HG03025 (cell line): ENCODE measurements around the gene ATAD2B.
"Not testable (repeated sequence)": the region's sequence is repeated elsewhere in the genome, so short reads cannot be mapped to it uniquely, and the experiment has no call there.

Experiments
- ATAC-seq: cut with Tn5 transposase; IDR thresholded peaks from one replicate; pipeline ENCODE4 v1.9.1; 2021; ENCODE audit warnings: mild to moderate bottlenecking, moderate library complexity; ENCODE audit not compliant: unreplicated experiment, low FRiP score

The ATAD2B gene

GRCh38 chr2:23926750-23927571, at the start of gene ATAD2B:
ATAD2B (minus strand) TSS chr2:23927123; CDS start chr2:23926770, 353 bp downstream.
- ATAC-seq = peak; percentile 77

DNA sequence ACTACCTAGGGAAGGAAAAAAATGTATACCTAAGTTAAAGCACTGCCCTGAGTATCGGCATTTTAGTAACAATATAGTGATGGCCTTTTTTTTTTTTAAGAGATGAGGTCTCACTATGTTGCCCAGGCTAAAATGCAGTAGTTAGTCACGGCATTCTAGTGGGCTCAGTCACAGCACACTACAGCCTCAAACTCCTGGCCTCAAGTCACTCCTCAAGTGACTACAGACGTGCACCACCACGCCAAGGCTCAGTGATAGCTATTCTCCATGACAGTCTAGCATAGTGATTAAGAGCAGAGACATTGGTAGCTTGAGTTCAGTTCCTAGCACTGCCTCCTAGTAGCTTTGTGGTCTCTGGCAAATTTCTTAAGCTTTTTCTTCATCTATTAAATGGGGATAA, 40.9 kb upstream of the ATAD2B start:
- no peak for ATAC-seq

DNA sequence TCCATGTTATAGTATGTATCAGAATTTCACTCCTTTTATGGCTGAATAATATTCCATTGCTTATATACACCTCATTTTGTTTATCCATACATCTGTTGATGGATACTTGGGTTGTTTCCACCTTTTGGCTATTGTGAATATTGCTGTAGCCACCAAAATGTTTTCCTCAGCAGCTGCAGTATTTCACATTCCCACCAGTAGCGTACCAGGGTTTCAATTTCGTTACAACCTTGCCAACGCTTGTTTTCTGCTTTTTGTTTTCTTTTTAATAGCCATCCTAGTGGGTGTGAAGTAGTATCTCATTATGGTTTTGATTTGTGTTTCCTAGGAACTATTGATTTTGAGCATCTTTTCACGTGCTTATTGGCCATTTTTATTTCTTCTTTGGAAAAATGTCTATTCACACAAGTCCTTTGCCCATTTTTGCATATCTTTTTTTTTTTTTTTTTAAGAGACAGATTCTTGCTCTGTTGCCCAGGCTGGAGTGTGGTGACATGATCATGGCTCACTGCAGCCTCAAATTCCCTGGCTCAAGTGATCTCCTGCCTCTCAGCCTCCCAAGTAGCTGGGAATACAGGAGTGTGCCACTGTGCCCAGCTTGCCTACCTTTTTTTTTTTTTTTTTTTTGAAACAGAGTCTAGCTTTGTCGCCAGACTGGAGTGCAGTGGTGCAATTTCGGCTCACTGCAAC, 27.5 kb upstream of the ATAD2B start:
- no peak for ATAC-seq

GRCh38 chr2:23953625-23954024, 26.7 kb upstream of the ATAD2B start:
- ATAC-seq = no peak

DNA sequence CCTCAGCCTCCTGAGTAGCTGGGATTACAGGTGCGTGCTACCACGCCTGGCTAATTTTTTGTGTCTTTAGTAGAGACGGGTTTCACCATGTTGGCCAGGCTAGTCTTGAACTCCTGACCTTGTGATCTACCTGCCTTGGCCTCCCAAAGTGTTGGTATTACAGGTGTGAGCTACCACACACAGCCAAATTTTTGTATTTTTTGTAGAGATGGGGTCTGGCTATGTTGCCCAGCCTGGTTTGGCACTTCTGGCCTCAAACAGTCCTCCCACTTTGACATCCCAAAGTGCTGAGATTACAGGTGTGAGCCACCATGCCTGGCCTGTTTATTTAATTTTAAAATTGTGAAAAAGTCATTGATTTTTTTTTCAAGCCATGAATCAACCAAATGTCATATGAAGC, 25.6 kb upstream of the ATAD2B start:
- ATAC-seq = not testable (repeated sequence)

GRCh38 chr2:23947350-23947749, 20.4 kb upstream of the ATAD2B start:
- no peak for ATAC-seq

GRCh38 chr2:23944976-23945375, 18.1 kb upstream of the ATAD2B start:
- ATAC-seq = no peak

GRCh38 chr2:23944527-23944926, 17.6 kb upstream of the ATAD2B start:
- ATAC-seq = no peak

- no peak for ATAC-seq
Measured at GRCh38 chr2:23943666-23944065, 16.7 kb upstream of the ATAD2B start.

DNA sequence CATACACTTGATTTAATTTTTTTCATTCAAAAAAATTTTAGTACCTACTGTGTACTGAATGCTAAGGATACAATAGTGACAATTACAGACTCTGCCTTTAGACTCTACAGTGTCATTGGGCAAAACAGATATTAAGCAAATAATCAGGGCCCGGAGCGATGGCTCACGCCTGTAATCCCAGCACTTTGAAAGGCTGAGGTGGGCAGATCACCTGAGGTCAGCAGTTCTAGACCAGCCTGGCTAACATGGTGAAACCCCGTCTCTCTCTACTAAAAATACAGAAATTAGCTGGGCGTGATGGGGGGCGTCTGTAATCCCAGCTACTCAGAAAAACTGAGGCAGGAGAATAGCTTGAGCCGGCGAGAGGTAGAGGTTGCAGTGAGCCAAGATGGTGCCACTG, 14.7 kb upstream of the ATAD2B start:
- no peak for ATAC-seq

DNA sequence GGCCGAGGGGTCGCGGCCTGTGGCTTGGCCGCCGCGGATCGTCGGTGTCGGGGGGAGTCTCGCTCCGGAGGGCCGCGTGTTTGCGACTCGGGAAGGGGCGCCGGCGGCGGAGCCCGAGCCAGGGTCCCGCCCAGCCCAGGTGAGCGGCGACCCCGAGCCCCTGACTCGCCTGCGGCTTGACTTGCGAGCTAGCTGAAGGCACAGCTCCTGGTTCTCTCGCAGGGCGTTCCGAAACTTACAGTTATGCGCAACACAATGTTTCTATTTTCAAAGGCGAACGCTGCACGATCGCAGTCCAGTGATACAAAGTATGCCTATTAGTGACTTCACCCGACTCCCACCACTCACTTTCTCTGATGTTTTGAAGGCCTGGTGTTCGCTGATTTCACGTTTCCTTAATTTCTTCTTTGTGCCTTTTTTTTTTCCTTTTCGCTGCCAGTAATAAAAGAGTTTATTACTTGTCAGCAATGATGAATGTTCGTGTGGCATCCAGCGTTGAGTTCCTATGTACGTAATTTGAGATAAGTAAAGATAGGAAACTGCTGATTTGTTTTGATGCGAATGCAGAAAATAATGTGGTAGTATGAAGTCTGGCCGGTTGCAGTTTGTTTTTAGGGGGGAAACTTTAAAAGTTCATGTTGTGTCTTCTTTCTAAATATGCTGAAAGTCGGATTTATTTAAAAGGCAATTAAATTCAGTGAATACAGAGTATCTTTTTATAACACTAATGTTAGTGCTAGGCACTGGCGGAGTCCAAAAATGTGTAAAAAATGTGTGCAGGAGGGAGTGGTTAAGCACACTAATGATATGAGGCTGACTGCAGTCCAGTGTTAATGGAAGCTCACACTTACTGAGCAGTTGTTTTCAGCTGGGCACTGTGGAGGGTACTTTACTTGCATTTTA, 14.0 kb upstream of the ATAD2B start:
- ATAC-seq = peak; percentile 59

DNA sequence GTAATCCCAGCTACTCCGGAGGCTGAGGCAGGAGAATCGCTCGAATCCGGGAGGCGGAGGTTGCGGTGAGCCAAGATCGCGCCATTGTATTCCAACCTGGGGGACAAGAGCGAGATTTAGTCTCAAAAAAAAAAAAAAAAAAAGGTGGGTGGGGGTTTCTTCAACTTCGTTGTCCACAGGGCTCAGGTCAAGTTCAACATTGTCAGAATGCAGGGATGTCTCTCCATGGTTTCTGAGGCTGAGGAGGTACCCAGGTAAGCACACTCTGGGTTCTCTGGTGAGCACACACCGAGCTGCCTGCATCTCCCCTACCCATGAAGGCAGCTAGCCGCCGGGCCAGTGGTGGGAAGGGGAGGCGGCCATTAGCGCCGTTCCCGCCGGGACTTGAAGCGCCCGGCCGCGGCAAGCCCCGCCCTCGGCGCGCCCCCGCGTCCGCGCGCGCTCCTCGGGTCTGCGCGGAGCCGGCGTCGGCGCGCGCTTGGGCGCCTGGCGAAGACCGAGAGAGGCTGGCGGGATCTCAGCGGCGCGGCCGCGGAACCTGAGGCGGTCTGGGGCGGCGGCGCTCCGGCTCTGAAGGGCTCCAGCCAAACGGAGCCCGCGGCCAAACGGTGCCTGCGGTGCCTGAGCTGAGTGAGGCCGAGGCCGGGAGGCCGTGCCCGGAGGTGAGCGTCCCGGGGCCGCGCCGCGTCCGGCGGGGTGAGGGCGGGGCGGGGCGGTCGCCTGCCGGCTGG, 13.2 kb upstream of the ATAD2B start, which contains the start of gene UBXN2A:
UBXN2A (plus strand) TSS at position 477 of the 731 bp plus-strand sequence. CDS start 17,852 bp downstream, outside the sequence.
- peak; percentile 68 for ATAC-seq

- no peak for ATAC-seq
Measured at GRCh38 chr2:23934259-23934658, 7.3 kb upstream of the ATAD2B start.

DNA sequence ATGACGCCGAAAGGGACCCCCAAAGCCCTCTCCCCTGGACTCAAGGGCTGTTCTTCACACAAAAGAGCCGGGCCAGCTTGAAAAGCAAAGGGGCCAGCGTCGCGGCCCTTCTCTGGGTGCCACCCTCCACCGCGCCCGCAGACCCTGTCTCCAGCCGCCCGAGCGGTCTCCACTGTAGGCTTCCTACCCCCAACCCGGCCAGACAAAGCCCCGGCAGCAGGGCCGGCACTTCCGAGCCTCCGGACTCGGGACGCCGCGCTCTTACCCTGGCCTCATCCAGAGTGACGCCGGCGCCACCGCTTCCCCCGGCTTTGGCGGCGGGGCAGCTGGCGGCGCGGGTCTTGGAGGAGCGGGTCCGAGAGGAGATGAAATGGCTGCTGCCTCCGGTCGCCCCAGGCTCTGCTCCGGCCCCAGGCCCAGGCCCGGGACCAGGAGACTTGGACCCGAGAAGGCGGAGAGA, 603 bp downstream of the ATAD2B start:
- peak; percentile 24 for ATAC-seq

GRCh38 chr2:23925702-23926289, 1.1 kb downstream of the ATAD2B start:
- peak; percentile 54 for ATAC-seq

DNA sequence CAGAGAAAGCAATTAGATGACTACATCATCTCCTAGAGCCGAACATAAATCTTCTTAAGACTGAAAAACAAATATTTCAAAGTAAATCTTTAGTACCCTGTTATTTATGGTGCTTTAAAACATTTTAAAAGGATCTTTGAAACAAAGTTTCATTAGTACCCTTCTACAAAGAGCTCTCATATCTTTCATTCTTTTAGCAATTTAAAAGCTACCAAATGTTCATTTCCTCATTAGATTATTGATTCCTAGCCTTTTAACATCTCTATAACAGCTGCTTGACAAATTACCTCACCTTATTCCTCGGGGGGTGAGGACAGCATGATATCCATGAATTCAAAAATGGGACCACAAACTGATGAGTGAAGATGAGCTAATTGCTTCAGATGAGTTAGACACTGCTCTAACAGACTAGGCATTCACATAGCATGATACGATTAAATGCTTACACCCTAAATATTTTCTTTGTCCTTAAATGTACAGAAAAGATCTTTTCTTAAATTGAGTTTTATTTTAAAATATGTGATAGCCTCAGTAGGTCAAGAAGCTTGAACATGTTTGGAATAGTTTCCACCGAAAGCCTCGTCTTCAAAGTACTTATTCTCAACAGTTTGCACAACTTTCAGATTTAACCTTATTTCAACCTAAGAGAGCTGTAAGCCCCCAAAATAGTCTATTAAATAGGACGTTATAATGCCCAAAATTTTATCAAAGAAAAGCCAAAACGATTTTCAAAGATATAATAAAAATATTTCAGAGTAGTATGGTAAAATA, 2.1 kb downstream of the ATAD2B start:
- ATAC-seq = no peak

DNA sequence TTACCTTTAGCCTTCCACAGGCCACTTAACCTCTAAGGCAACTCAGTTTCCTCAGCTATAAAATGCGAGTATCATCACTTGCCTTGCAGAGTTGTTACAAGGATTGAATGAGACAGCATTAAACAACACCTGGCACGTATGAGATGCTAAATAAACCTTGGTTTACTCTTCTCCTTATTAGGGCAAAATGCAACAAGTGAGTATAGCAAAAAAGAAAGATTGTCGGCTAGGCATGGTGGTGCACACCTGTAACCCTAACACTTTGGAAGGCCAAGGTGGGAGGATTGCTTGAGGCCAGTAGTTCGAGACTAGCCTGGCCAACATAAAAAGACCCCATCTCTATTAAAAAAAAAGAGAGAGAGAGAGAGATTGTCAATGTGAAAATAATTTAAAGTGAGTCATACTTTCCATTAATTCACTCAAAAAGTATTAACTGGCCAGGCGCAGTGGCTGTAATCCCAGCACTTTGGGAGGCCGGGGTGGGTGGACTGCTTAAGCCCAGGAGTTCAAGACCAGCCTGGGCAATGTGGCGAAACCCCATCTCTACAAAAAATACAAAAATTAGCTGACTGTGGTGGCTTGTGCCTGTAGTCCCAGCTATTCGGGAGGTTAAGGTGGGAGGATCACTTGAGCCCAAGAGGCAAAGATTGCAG, 8.0 kb downstream of the ATAD2B start:
- no peak for ATAC-seq

GRCh38 chr2:23916727-23917405, 10.1 kb downstream of the ATAD2B start:
- ATAC-seq = no peak
